Sigmoid colon (tissue), 7 donors: ENCODE results near the gene CORT. TPM values are rescaled to one million over a fixed set of nuclear protein-coding genes. Genes with fewer than 3 reads are reported as not detected.
"Not testable (repeated sequence)": the region's sequence is repeated elsewhere in the genome, so short reads cannot be mapped to it uniquely, and the experiment has no call there.

Experiments
- DNase-seq: peaks from one replicate; pipeline ENCODE4 v3.0.0-alpha.2; 2019
- H3K27ac ChIP-seq, 4 donors: fragments of 200-600 bp; sonication (generic); one replicate each; pipeline ENCODE4 v1.5.1; 2016 to 2019; ENCODE audit warnings: mild to moderate bottlenecking in 1 of 4
- H3K27me3 ChIP-seq, 3 donors: fragments of 200-600 bp; sonication (generic); one replicate each; pipeline ENCODE4 v1.5.1; 2019; ENCODE audit warnings: mild to moderate bottlenecking in 1 of 3
- H3K36me3 ChIP-seq, 4 donors: fragments of 200-600 bp; sonication (generic); one replicate each; pipeline ENCODE4 v1.5.1; 2016 to 2019
- H3K4me1 ChIP-seq, 4 donors: fragments of 200-600 bp; sonication (generic); one replicate each; pipeline ENCODE4 v1.5.1; 2017 to 2019
- H3K4me3 ChIP-seq, 4 donors: fragments of 200-600 bp; sonication (generic); one replicate each; pipeline ENCODE4 v1.5.1; 2017 to 2019; ENCODE audit warnings: mild to moderate bottlenecking in 2 of 4, moderate library complexity in 1 of 4
- H3K9me3 ChIP-seq, 4 donors: fragments of 200-600 bp in 3 of 4; sonication (generic) in 3 of 4; one replicate each; pipeline versions ENCODE4 v1.5.1 to v1.6.1; 2013 to 2019
- EP300 ChIP-seq, 4 donors: sonication (generic); formaldehyde crosslinking; IDR thresholded peaks; one replicate each; pipeline ENCODE4 v1.6.1; 2017; ENCODE audit warnings: antibody characterized with exemption in 4 of 4
- POLR2A ChIP-seq, 2 donors: fragments of 450-650 bp; IDR thresholded peaks; one replicate each; pipeline ENCODE4 v1.6.1; 2016; ENCODE audit warnings: antibody characterized with exemption in 2 of 2, mild to moderate bottlenecking in 2 of 2, moderate library complexity in 2 of 2
- POLR2AphosphoS5 ChIP-seq, 4 donors: sonication (generic); formaldehyde crosslinking; IDR thresholded peaks; one replicate each; pipeline ENCODE4 v1.6.1; 2017; ENCODE audit warnings: antibody characterized with exemption in 4 of 4
- WGBS, 2 donors: extraction: QIAGEN DNeasy Blood & Tissue Kit; methylation state at CpG; one replicate each; pipeline ENCODE4 v1.1.7; 2013; 5-methylcytosine and 5-hydroxymethylcytosine counted together
- intact Hi-C: fragments of 100-400 bp; cut with DNase I; formaldehyde crosslinking; loops from one replicate; pipeline ENCODE4 v1.15.1; 2023
- polyA plus RNA-seq, 3 donors: library from polyadenylated mRNA; stranded (reverse); fragments of 200-250 nt; gene quantifications; one replicate each; pipeline ENCODE4 v1.2.3, GENCODE V29; 2013
- total RNA-seq, 4 donors: library from RNA; depleted of rRNA; stranded (reverse); fragments of >200 nt; gene quantifications; one replicate each; pipeline ENCODE4 v1.1.0, GENCODE V29; 2016
- TF ChIP-seq, protein P1 (sequence below), 4 experiments: fragments of 450-650 bp in 3 of 4; fragments of 200-600 bp in 1 of 4; IDR thresholded peaks; one replicate each; pipeline ENCODE4 v1.5.1; 2016 to 2019; ENCODE audit warnings: antibody characterized with exemption in 4 of 4, mild to moderate bottlenecking in 3 of 4, moderate library complexity in 2 of 4
- donor health status: healthy with polysubstance abuse.
- donor health status: Bipolar disorder and iron deficiency.
- donor health status: healthy.

The CORT gene
- total and polyA plus RNA-seq, 7 donors = 0.42 to 1.4 (median 0.90) TPM; not detected in 1

DNA sequence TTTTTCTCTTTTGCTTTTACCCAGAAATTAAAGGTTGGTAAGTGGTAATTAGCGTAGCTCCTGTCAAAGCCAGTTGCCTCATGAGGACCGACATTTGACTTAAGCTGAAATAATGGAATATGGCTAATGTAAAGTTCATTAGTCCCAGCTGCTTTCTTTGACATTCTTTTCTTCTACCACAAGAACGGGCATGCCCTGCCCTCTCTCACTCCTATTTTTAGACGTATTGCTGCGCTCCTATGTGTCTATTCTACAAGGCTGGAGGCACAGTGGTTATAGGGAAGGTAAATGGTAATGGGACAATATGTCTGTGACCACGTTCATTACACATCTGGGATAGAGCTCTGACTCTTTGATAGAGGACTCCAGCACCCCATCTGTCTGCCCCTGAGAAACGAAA lies 6.8 kb downstream of the CORT start:
- H3K36me3 ChIP-seq = peaks cover 0 to 8% (median 5%) of the 10 kb centered on the region in 4 donors
- WGBS, 2 donors = 87 to 90% methylated on average over 7 of the region's 7 CpGs
- H3K9me3 ChIP-seq = no peaks in the 10 kb centered on the region

GRCh38 chr1:10457462-10457861 lies 7.6 kb downstream of the CORT start:
- H3K9me3 ChIP-seq, DNase-seq, H3K27ac ChIP-seq, intact Hi-C loops, H3K4me3 ChIP-seq, H3K4me1 ChIP-seq, H3K27me3 ChIP-seq: not testable (repeated sequence)
- peaks cover 3 to 16% (median 13%) of the 10 kb centered on the region in 4 donors for H3K36me3 ChIP-seq
- WGBS, 2 donors = 67 to 72% methylated on average over 7 of the region's 7 CpGs

More for the DNA sequence above, 6.8 kb downstream of the CORT start:
- Histone ChIP-seq H3K4me1 (no peaks in the 10 kb centered on the region), H3K4me3 (no peak overlapping the region), H3K27me3 (peaks cover 0 to under 1% (median 0%) of the 10 kb centered on the region in 3 donors), H3K27ac (no peak overlapping the region)
- TF ChIP-seq POLR2AphosphoS5 (IDR thresholded peaks at IDR 0.05) (no peak), EP300 (IDR thresholded peaks at IDR 0.05) (no peak), POLR2A (IDR thresholded peaks at IDR 0.05) (no peak)
- TF ChIP-seq, protein P1, sequence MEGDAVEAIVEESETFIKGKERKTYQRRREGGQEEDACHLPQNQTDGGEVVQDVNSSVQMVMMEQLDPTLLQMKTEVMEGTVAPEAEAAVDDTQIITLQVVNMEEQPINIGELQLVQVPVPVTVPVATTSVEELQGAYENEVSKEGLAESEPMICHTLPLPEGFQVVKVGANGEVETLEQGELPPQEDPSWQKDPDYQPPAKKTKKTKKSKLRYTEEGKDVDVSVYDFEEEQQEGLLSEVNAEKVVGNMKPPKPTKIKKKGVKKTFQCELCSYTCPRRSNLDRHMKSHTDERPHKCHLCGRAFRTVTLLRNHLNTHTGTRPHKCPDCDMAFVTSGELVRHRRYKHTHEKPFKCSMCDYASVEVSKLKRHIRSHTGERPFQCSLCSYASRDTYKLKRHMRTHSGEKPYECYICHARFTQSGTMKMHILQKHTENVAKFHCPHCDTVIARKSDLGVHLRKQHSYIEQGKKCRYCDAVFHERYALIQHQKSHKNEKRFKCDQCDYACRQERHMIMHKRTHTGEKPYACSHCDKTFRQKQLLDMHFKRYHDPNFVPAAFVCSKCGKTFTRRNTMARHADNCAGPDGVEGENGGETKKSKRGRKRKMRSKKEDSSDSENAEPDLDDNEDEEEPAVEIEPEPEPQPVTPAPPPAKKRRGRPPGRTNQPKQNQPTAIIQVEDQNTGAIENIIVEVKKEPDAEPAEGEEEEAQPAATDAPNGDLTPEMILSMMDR (IDR thresholded peaks at IDR 0.05) = no peak
- DNase-seq = no peak
- intact Hi-C loops = no loop called here

DNA sequence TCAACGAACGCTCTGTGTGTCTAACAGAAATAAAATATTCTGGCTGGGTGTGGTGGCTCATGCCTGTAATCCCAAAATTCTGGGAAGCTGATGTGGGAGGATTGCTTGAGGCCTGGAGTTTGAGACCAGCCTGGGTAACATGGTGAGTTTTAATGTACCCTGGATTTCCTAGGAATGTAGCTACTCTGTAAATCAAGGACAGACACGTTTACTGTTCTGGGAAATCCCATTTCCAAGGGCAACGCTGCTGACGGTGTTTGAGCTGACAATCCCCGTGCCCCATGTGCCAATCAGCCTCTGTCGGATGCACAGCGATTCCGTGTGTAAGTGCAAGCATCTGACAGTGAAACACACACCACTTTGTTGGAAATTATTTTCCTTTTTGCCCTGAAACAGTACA lies 8.0 kb downstream of the CORT start:
- H3K27ac ChIP-seq = no peak overlapping the region
- 78 to 82% methylated on average over 9 of the region's 9 CpGs for WGBS, 2 donors
- H3K27me3 ChIP-seq = no peaks in the 10 kb centered on the region
- no peaks in the 10 kb centered on the region for H3K9me3 ChIP-seq
- no peaks in the 10 kb centered on the region for H3K4me1 ChIP-seq
- peaks cover 7 to 20% (median 17%) of the 10 kb centered on the region in 4 donors for H3K36me3 ChIP-seq
- intact Hi-C loops = no loop called here
- no peak for DNase-seq
- no peak overlapping the region for H3K4me3 ChIP-seq
- TF ChIP-seq POLR2AphosphoS5 (IDR thresholded peaks at IDR 0.05) = no peak

GRCh38 chr1:10459184-10459583 lies 9.4 kb downstream of the CORT start:
- 44 to 67% methylated on average over 3 of the region's 3 CpGs for WGBS, 2 donors
- intact Hi-C loops = no loop called here
- peaks cover 14 to 33% (median 22%) of the 10 kb centered on the region in 4 donors for H3K36me3 ChIP-seq
- no peaks in the 10 kb centered on the region for H3K4me1 ChIP-seq
- DNase-seq = no peak
- no peaks in the 10 kb centered on the region for H3K9me3 ChIP-seq
- H3K4me3 ChIP-seq = no peak overlapping the region
- H3K27me3 ChIP-seq = no peaks in the 10 kb centered on the region
- no peak for TF ChIP-seq POLR2AphosphoS5 (IDR thresholded peaks at IDR 0.05)
- TF ChIP-seq POLR2A (IDR thresholded peaks at IDR 0.05) = no peak
- TF ChIP-seq, protein P1 (IDR thresholded peaks at IDR 0.05) = no peak
- no peak for TF ChIP-seq EP300 (IDR thresholded peaks at IDR 0.05)
- no peak overlapping the region for H3K27ac ChIP-seq

- H3K27ac ChIP-seq = no peak overlapping the region
- no peak for DNase-seq
- H3K4me1 ChIP-seq = peaks cover 0 to 11% (median 10%) of the 10 kb centered on the region in 4 donors
- peaks cover 15 to 75% (median 44%) of the 10 kb centered on the region in 4 donors for H3K36me3 ChIP-seq
- no peak overlapping the region for H3K4me3 ChIP-seq
- 93 to 98% methylated on average over 2 of the region's 2 CpGs for WGBS, 2 donors
- intact Hi-C loops = no loop called here
- H3K9me3 ChIP-seq = no peaks in the 10 kb centered on the region
- TF ChIP-seq POLR2A (IDR thresholded peaks at IDR 0.05) (no peak), EP300 (IDR thresholded peaks at IDR 0.05) (no peak), POLR2AphosphoS5 (IDR thresholded peaks at IDR 0.05) (no peak)
- TF ChIP-seq, protein P1 (IDR thresholded peaks at IDR 0.05) = no peak
- H3K27me3 ChIP-seq = no peaks in the 10 kb centered on the region
These were observed 17.2 kb downstream of the CORT start for GRCh38 chr1:10467078-10467477.

DNA sequence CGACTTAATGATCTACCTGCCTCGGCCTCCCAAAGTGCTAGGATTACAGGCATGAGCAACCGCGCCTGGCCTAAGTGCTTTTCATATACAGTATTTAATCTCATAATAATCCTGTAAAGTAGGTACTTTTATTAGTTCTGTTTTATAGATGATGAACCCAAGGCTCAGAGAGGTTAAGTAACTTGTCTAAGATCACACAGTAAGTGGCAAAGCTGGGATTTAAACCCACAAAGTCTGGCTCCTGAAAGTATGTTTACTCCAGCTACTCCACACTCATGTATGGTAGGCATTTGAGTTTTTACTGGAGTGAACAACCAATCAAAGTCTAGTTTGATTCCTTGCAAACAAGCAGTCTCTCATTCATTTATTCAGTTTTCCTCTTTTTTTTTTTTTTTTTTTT lies 20.2 kb downstream of the CORT start:
- DNase-seq = no peak
- no peaks in the 10 kb centered on the region for H3K9me3 ChIP-seq
- no peak overlapping the region for H3K4me3 ChIP-seq
- WGBS, 2 donors = 97 to 98% methylated on average over 4 of the region's 4 CpGs
- no peaks in the 10 kb centered on the region for H3K27me3 ChIP-seq
- H3K27ac ChIP-seq = no peak overlapping the region
- peaks cover 0 to 45% (median 20%) of the 10 kb centered on the region in 4 donors for H3K36me3 ChIP-seq
- peaks cover 0 to 21% (median 17%) of the 10 kb centered on the region in 4 donors for H3K4me1 ChIP-seq
- TF ChIP-seq EP300 (IDR thresholded peaks at IDR 0.05) (no peak), POLR2AphosphoS5 (IDR thresholded peaks at IDR 0.05) (no peak), POLR2A (IDR thresholded peaks at IDR 0.05) (no peak)
- TF ChIP-seq, protein P1 (IDR thresholded peaks at IDR 0.05) = no peak
- intact Hi-C loops = no loop called here
